ENCODE results near the gene FAM47C.
"Not testable (repeated sequence)": the region's sequence is repeated elsewhere in the genome, so short reads cannot be mapped to it uniquely, and the experiment has no call there.

The FAM47C gene

DNA sequence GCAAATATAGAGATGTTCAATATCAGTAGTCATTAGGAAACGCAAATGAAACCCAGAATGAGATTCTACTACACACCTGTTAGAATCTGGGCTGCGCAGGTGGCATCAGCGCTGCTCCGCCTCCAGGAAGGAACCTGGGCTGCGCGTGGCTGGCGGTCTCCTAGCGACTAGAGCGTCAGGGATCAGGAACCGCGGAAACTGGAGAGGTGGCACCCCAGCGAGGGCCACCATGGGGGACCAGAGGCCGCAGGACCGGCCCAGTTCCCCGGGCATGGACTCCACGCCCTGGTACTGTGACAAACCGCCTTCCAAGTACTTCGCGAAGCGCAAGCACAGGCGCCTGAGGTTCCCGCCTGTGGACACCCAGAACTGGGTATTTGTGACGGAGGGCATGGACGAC is at the start of gene FAM47C:
FAM47C (plus strand) TSS at position 185 of the 400 bp plus-strand sequence; CDS start at position 230, 45 bp downstream.
- H3K4me3 ChIP-seq (replicated peaks in 1 of 2; ENCODE audit: low read depth in 2 of 2, low read length in 2 of 2); DNase-seq (ENCODE audit: low read depth in 2 of 2): not testable (repeated sequence)

DNA sequence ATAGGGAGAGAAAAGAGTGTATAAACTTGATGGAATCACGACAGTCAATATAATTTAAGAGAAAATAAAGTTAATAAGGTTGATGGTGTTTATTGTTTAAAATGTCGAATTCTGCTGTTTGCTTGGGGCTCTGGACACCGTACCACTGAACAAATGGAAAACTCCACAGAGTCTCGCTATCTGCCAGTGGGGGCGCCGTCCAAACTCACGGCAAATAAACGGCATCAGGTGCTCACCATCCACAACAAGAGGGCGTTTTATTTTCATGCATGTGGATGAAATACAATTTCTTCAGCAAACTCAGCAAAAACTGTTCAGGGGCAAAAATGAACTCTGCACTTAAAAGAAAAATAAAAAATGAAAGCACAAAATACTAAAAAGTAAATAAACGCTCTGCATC is 46.6 kb upstream of the FAM47C start:
- no peak for DNase-seq (ENCODE audit: low read depth in 2 of 2)
- no peak overlapping the region for H3K4me3 ChIP-seq (replicated peaks in 1 of 2; ENCODE audit: low read depth in 2 of 2, low read length in 2 of 2)
- TF ChIP-seq, protein P1, sequence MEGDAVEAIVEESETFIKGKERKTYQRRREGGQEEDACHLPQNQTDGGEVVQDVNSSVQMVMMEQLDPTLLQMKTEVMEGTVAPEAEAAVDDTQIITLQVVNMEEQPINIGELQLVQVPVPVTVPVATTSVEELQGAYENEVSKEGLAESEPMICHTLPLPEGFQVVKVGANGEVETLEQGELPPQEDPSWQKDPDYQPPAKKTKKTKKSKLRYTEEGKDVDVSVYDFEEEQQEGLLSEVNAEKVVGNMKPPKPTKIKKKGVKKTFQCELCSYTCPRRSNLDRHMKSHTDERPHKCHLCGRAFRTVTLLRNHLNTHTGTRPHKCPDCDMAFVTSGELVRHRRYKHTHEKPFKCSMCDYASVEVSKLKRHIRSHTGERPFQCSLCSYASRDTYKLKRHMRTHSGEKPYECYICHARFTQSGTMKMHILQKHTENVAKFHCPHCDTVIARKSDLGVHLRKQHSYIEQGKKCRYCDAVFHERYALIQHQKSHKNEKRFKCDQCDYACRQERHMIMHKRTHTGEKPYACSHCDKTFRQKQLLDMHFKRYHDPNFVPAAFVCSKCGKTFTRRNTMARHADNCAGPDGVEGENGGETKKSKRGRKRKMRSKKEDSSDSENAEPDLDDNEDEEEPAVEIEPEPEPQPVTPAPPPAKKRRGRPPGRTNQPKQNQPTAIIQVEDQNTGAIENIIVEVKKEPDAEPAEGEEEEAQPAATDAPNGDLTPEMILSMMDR (IDR thresholded peaks at IDR 0.05; ENCODE audit: low read depth, low read length) = no peak

DNA sequence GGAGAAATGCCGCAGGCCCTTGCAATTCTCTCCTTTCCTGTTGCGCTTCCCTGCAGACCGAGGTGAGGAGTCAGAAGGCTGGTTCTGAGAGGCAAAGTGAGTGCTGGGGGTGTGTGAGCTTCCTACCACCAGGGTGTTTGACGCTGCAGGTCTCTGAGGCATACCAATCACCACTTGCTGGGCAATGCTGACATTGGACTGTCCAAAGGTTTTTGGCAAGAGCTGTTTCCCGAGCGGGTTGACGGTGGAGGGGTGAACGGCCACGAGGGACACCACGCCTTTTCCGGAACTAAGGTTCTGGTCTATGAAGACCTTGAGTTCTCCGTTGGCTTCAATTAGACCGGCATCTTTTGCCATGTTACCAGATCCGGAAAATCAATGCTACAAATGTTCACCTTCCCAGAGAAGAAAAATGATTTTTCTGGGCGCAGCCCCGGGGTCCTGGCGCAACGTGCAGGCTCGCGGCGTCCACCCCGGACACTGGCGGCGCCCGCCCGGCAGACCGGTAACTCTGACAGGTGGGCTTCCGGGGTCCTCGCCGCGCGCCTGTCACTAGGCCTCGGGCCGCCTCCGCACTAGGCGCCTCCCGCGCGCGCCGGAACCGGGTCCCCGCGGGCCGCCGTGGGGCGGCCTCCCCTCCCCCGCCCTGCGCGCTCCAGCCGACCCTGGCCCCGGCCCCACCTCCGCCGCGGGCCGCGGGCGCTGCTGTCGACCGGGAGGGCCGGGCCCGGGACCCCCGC is 44.9 kb upstream of the FAM47C start:
- no peak overlapping the region for H3K4me3 ChIP-seq (replicated peaks in 1 of 2; ENCODE audit: low read depth in 2 of 2, low read length in 2 of 2)
- TF ChIP-seq, protein P1 (IDR thresholded peaks at IDR 0.05; ENCODE audit: low read depth, low read length) = no peak
- DNase-seq (ENCODE audit: low read depth in 2 of 2) = no peak

- H3K4me3 ChIP-seq (replicated peaks in 1 of 2; ENCODE audit: low read depth in 2 of 2, low read length in 2 of 2) = no peak overlapping the region
- DNase-seq (ENCODE audit: low read depth in 2 of 2) = no peak
Observed at GRCh38 chrX:36963852-36964251, 44.3 kb upstream of the FAM47C start.

GRCh38 chrX:36973575-36973974 is 34.6 kb upstream of the FAM47C start:
- TF ChIP-seq, protein P1 (IDR thresholded peaks at IDR 0.05; ENCODE audit: low read depth, low read length) = no peak
- no peak overlapping the region for H3K4me3 ChIP-seq (replicated peaks in 1 of 2; ENCODE audit: low read depth in 2 of 2, low read length in 2 of 2)
- DNase-seq (ENCODE audit: low read depth in 2 of 2) = no peak

More at GRCh38 chrX:36963852-36964251, 44.3 kb upstream of the FAM47C start:
- TF ChIP-seq, protein P1 (IDR thresholded peaks at IDR 0.05; ENCODE audit: low read depth, low read length) = no peak

GRCh38 chrX:36974911-36975310 is 33.3 kb upstream of the FAM47C start:
- no peak for DNase-seq (ENCODE audit: low read depth in 2 of 2)
- no peak overlapping the region for H3K4me3 ChIP-seq (replicated peaks in 1 of 2; ENCODE audit: low read depth in 2 of 2, low read length in 2 of 2)
- TF ChIP-seq, protein P1 (IDR thresholded peaks at IDR 0.05; ENCODE audit: low read depth, low read length) = no peak

DNA sequence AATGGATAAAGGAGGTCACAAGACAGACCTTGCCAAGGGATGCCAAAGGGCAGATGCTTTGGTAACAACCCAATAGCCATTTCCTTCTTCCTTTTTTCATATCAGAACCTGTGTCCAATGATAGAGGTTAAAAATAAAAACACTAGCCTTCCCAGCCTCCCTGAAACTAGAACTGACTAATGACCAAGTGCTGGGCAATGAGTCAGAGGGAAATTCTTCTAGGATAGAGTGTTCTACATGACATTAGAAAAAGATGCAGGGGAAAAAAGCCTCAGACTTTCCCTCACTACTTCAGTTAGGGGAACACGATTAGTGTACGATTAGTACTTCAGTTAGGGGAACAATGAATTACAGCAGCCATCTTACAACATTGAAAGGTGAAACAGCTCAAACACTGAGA is 29.3 kb upstream of the FAM47C start:
- no peak for DNase-seq (ENCODE audit: low read depth in 2 of 2)
- TF ChIP-seq, protein P1 (IDR thresholded peaks at IDR 0.05; ENCODE audit: low read depth, low read length) = no peak

More for the DNA sequence above, 29.3 kb upstream of the FAM47C start:
- no peak overlapping the region for H3K4me3 ChIP-seq (replicated peaks in 1 of 2; ENCODE audit: low read depth in 2 of 2, low read length in 2 of 2)

All from cardiac fibroblast (primary cell).